Limb (tissue), 2 donors: ENCODE results near the gene PXMP2.
"Not testable (repeated sequence)": the region's sequence is repeated elsewhere in the genome, so short reads cannot be mapped to it uniquely, and the experiment has no call there.

Experiments
- DNase-seq, 2 donors: peaks; one replicate each; pipeline ENCODE4 v3.0.0-alpha.2; 2016; ENCODE audit errors: extremely low spot score in 2 of 2

Gene PXMP2

DNA sequence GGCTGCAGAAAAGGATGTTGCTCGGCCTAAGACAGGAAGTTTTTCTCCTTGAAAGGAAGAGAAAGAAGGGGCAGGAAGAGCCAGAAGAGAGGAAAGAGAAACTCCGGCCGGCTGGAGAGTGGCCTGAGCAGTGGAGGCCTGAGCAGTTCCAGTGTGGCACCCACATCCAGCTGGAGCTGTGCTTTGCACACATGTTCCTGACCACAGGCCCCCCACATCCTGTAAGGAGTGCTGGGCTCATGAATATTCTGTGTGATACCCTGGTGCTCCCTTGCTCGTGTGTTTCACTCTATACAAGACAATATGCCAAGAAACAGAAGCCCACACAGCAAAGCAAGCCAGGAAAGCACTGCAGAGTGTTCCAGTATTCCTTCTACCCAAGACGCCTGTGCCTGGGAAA lies 27.3 kb upstream of the PXMP2 start:
- DNase-seq, result no peak

DNA sequence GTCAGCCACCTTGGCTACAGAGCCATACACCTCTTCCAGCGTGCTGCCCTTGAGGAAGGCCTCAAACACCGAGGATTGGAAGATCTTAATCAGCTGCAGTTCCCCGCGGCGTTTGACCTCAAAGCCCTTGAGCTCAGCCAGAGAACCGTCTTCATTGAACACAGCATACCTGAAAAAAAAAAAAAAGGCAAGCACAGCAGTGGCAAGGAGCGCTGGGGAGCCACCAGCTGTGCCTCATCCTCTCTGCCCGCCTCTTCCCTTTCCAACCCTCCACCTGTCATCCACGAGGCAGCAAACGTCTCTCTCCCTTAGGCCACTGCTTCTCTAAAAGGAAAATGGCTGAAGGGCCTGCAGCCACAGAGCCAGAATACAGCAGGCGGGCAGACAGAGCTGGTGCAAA lies 26.4 kb upstream of the PXMP2 start:
- DNase-seq, result no peak

DNA sequence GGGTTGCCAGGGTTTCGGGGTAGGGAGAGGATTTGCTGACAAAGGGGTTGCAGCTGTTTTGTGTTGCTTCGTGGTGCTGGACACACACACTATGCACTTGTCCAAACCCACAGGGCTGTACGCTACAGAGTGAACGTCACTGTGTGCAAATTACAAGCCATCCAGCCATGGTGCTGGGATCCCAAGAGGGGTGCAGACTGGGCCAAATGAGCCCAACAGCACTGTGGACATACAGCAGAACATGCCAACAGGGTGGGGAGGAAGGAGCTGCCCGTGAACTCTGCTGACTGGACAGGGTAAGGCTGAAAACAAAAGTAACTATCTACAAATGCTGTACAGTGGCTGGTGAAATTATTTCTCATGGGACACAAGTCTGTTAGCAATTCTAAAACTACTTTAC lies 25.4 kb upstream of the PXMP2 start:
- no peak for DNase-seq

DNA sequence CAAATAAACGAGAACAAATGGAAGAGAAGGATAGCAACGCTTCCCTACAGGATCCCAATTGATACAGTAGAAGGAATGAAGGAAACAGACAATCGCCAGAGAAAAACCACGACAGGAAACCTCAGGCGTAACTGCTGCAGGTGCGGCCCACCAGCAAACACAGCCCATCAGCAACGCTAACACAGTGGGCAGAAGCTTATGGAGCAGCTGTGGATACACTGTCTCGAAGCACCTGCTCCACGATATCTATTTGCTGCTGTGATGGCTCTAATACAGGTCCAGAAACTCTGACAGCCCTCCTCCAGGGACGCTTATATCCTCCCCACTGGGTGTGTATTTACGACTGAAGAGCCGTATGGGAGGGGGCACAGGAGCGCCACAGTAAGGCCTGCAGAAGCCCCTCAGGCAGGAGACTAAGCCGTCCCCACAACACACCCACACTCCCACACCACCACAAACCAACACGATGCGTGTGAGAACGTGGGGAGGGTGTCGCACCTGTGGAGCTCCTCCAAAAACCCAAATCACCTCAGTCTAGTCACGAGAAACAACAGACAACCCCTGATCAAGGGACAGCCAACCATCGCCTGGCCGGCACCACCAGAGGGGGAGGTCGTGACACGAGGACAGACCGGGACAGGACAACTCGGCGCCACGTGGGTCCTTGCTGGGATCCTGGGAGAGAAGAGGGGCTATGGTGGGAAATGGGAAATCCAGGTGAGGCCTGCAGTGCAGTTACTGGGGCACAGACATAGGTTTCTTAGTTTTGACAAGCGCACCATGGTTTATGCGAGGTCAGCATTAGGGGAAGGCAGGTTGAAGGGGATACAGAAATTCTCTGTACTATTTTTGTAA lies 24.3 kb upstream of the PXMP2 start:
- DNase-seq, result no peak

DNA sequence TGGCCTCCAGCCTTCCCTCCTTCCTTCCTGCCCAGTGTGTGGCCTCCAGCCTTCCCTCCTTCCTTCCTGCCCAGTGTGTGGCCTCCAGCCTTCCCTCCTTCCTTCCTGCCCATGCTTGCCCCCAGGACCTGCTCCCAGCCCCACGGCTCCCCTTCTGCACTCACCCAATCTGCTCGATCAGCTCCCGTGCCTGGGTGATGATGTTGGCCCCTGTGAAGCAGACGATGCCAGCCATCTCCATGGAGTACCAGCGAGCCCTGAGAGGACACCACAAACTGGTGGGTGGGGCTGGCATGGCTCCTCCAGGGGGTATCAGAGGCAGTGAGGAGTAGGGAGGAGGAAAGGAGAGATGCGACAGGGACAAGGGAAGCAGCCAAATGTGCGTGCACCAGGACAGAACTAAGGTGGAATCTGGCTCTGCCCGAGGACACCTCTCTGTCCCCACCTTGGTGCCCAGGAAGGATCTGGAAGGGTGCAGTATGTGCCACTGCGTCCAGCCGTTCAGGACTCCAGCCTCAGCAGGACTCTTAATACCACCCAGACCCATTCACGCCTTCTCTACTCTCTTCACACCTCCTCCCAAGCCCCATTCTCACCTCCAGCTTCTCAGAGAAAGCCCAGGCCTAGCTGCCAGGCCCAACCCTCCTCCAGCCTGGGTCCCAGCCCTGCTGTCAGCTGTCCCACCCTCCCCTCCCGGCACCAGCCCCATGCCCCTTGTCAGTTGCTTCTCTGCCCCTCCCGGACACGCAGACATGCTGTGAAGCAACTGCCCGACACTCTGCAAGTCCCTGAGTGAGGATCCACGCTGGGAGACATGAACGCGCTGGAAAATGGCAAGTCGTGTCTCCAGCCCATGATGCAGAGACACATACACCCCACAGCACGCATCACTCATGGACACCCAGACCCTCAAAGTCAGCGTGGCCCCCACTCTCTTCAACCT lies 22.9 kb upstream of the PXMP2 start:
- DNase-seq, result no peak

DNA sequence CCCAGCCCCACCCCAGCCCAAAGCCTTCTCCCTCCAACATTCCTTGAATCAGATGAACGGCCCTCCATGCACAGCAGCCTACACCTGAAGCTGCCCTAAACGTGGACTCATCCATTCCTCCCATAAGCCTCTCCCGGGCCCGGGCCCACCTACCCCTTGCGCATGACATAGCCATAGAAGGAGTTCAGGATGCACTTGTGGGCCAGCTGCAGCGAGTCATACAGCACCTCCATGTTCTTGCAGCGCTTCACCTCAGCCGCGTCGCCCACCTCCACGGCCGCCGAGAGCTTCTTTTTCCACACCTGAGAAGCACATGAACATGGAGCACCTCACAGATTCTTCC lies 22.3 kb upstream of the PXMP2 start:
- no peak for DNase-seq

DNA sequence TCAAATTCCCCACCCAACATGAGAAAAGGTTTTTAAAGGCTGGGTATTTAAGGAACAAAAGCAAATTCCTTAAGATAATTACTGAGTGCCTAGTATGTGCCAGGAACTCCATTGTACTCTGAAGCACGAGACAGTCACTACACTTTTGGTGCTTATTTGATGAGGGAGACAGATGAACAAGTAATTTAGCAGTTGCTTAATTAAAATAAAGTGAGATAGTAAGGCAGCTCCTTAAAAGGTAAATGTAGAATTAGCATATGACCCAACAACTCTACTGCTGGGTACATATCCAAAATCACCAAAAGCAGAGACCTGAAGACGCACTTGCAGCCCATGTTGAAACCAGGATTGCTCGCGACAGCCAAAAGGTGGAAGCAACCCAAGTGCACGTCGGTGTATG lies 21.6 kb upstream of the PXMP2 start:
- no peak for DNase-seq

DNA sequence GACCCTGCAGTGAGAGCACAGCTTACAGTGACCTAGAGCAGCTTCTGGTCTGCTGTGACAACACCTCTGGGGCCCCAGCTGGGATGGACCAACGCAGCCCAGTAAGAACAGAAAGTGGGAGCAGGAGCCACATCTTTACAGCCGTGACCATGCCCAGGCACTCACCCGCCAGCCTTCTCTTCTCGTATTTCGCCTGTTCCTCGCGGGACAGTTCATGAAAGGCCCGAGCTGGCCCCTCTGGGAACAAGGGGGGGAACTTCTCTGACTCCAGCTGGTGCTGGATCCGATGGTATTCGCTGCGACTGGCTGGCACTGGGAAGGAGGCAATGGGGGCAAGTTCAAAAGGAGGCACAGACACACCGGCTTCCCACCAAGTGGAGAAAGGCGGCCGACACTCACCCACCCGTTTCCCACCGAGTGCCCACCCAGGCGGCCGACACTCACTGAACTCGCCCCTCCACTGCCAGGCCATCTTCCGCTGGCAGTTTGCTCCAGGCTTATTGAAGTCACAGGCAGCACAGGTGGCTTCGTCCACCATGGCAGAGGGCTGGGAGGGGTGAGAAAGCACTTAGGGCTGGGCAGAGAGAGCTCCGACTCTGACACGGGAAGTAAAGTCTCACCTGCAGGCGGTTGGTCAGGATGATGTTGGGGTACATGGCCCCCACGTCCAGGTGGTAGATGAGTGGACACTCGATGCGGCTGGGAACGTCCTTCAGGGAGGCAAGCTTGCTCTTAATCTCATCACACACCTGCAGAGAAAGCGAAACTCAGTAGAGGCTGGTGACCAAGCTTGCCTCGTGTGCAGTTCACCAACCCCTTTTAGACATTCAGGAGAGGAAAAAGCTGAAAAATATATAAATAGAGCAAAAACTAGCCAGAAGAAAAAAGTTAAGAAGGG lies 18.9 kb upstream of the PXMP2 start:
- no peak for DNase-seq

DNA sequence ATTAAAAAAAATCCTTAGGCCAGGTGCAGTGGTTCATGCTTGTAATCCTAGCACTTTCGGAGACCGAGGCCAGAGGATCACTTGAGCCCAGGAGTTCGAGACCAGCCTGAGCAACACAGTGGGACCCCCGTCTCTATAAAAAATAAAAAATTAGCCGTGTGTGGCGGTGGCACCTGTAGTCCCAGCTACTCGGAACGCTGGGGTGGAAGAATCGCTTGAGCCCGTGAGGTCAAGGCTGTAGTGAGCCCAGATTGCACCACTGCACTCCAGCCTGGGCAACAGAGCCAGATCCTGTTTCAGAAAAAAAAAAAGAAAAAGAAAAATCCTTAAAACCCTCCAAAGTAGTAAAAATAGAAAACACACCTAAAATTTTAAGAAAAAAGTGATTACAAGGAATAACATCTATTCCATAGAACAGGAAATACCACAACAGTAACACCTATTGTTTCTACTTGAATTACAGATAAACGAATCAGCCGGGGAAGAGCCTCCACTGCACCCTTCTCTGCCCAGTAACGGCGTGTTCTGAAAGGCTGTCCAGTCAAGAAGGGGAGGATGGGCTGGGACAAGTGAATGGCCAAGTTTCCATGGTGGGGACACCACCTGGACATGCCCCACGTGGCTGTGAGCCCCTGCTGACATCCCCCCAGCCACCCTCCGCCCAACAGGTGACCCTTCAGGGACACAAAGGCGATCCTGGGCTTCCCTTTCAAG lies 18.1 kb upstream of the PXMP2 start:
- no peak for DNase-seq

DNA sequence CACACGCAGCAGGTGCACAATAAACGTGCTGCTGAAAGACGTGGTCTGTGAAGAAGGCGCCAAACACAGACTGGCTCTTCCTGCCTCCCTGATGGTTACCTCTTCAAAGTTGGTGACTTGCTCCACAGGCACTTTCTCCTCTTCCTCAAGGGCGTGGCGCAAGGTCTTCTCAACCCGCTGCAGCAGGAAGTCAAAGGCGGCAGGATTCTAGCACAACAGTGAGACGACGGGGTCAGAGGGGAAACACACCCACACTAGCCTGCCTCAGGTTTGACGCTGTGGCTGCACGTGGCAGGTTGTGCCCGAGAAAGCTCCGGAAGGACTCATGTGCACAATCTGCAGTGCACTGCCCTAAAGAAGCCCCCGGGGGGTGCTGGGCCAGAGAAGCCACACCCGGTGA lies 15.3 kb upstream of the PXMP2 start:
- DNase-seq, result no peak

DNA sequence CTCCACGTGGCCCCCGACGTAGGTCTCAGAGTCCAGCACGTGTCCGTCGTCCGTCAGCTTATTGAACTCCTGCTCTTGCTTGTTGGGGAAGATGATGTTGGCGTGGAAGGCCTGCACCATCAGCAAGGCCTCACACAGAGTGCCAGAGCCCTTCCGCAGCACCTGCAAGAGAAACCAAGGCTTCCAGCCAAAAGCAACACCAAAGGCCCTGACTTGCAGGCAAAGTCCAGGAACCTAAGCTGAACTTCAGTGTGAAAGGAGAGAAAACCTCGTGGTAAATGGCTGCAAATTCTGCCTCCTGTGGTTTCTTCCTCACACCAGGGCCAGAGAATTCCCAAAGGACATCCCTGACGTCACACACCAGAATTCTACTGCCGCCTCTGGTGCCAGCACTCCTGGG lies 14.7 kb upstream of the PXMP2 start:
- DNase-seq, result no peak

DNA sequence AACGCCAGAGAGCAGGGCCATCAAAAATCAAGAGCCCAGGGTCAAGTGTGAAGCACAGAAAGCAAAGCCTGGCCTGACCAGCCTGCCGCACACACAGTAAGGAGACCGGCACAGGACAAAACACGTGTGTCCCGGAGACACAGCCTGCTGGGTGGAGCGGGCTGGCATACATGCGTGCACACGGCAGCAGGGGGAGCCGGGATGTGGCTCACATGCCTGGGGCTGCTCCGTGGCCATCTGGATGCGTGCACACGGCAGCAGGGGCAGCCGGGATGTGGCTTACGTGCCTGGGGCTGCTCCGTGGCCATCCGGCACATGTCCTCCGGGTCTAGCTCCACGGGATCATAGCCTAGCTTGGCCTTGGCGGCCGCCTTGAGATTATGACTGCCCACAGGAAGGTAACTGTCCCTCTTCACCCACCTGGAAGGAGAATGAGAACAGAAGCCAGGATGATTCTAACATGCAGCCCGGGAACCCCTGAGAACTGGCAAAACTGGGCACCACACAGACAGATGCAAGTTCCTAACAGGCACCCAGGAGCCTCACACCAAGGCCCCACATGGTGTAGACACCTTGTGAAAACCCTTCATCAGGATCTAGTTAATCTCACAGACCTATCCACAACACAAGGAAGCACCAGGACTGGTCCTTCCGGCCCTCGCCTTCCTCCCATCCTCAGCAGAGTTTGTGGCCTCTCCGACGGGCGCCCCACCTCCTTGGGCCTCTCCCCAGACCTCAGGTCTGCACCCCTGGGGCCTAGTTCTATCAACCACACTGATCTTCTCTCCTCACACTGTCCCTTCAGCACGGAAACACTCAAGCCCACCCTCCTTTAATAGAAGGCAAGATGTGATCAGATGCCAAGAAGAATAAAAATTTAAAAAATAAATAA lies 13.9 kb upstream of the PXMP2 start:
- DNase-seq, result no peak

DNA sequence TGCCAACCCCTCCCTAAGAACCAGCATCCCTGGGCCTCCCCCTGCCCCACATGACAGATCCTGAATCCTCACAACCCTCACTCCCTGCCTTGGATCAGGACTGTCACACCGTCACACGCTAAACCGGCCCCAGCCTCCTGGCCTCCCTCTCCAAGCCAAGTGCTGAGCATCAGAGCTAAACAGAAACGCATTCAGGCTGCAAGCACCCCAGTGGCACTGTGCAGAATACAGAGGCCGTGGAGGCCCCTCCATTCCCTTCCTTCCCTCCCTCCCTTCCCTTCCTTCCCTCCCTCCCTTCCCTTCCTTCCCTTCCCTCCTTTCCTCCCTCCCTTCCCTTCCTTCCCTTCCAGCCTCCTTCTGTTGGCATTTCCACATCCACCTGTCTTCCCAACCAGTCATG lies 12.8 kb upstream of the PXMP2 start:
- DNase-seq, result no peak

DNA sequence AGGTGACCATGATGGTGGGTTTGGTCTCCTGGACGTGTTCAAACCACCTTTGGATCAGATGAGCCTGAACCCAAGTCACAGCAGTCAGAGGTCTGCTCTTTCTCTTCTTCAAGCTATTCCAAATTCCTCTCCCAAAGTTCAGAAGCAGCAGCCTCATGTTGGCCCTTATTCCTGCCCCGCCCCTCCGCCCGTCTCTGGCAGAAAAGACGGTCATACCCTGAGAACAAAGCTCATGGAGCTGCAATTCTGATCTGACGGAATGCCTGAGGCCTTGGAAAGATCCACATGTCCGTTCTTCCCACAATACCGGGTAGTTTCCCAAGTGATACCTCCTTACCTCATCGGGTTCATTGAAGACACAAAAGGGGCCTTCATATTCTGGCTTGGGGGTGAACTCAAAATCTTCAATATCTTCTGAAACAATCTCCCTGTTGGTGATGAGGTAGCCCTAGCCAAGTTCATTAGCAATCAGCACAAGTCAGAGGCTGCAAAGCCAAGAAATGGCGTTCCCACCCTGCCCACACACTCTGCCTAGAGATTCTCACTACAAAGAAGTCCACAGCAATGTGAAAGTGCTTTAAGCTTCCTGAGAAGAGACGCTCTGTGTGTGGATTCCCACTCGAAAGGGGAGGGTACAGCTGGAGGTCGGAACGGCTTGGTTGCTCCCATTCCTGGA lies 11.5 kb upstream of the PXMP2 start:
- no peak for DNase-seq

DNA sequence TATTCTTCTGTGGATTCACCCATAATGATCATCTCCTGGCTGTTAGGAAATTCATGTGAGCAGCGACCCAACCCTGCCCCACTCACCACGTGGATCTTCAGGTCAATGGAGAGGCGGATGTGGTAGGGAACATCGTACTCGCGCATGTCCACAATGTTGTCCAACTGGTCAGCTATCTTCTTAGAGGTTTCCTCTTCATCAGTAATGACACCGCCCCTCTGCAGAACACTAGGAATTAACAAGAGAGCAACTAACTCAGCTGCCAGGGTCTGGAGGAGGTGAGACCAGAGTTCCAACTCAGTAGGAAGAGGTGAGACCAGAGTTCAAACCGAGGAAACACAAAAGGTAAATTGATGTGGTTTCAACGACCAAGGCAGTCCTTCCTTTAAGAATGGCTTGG lies 9.9 kb upstream of the PXMP2 start:
- no peak for DNase-seq

DNA sequence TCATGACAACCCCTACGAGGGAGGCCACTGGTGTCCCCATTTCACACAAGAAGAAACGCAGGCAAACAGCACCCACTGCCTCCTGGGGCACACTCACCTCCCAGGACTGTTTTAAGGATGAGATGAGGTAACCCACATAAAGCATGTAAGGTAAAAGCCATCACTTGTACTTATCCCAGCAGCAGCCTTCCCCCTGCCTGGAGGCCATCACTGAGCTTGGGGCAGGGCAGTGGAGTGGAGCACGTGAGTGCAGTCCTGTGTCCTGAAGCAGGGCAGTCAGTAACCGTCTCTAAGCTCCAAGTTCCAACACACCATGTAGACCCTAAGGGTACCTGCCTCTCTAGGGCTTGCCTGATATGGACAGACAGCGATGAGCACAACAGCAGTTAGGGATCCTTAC lies 2.0 kb upstream of the PXMP2 start:
- DNase-seq, result no peak

DNA sequence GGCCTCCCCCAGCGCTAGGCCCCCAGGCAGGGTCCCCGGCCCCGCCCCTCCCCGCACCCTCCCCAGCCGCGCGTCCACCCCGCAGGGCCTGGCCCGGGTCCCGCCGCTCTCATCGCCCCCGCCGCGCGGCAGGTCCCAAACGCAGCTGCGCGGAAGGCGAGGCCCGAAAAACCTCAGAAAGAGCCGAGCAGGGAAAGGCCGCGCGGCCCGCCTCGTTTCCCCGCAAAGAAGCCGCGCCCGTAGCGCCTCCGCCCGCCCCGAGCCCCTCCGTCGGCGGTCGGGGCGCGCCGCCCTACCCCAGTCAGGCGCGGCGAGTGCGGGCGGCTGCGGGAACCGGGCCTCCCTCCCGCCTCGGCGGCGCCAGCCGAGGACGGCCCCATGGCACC lies 569 bp upstream of the PXMP2 start:
- peak; percentile 20 to 71 for DNase-seq

DNA sequence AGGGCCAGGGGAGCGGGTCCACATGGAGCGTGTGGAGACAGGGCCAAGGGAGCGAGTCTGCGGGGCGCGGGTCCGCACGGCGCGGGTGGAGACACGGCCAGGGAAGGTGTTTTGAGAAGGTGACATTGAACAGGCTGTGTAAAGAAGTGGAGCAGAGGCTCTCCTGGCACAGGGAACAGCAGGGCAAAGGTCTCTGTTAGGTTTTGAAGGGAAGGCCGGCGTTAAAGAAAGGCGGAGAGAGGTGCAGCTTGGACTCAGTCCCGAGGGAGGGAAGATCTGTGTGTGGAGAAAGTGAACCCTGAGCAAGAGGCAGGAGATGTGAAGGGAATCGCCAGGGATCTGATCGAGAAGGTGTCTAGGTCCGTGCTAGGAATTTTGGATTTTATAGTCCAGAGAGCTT lies 1.8 kb downstream of the PXMP2 start:
- DNase-seq, result no peak

DNA sequence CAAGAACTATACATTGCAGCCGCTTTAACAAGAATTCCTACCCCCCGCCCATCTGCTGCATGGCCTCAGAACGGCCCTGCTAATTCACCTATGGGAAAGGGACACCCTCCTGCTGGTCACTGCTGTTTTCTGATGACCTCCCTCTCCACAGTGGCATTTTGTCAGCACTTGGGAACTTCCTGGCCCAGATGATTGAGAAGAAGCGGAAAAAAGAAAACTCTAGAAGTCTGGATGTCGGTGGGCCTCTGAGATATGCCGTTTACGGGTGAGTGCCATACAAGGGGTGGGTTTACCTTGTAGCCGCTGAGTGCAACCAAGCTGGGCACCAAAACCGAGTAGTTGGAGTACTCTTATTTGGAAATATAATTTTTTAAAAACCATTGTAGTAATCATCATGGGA lies 2.7 kb downstream of the PXMP2 start:
- DNase-seq, result no peak

DNA sequence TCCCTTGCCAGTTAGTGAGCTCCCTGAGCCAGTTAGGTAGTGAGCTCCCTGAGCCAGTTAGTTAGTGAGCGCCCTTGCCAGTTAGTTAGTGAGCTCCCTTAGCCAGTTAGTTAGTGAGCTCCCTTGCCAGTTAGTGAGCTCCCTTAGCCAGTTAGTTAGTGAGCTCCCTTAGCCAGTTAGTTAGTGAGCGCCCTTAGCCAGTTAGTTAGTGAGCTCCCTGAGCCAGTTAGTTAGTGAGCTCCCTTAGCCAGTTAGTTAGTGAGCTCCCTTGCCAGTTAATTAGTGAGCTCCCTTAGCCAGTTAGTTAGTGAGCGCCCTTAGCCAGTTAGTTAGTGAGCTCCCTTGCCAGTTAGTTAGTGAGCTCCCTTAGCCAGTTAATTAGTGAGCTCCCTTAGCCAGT lies 4.6 kb downstream of the PXMP2 start:
- not testable (repeated sequence) for DNase-seq
